HL-60/S4 treated with retinoic acid at 250 ng/mL for 4 days and 3 days (cell line): ENCODE results near the gene DNAJC15.
"Not testable (repeated sequence)": the region's sequence is repeated elsewhere in the genome, so short reads cannot be mapped to it uniquely, and the experiment has no call there.

ENCODE experiments used
- in situ Hi-C: fragments of 300-500 bp; cut with MboI; formaldehyde crosslinking; loops from 2 replicates; pipeline ENCODE4 v1.7.0; 2022; ENCODE audit warnings: low sequenced_read_pairs

DNAJC15 gene

GRCh38 chr13:43023289-43023963 is at the start of gene DNAJC15:
Gene DNAJC15, plus strand, starts transcription at chr13:43023586. Its CDS starts 41 bp downstream, at chr13:43023627.
- in situ Hi-C loops = no loop called here

GRCh38 chr13:42976066-42976465 is 47.3 kb upstream of the DNAJC15 start:
- in situ Hi-C loops = no loop called here

- in situ Hi-C loops = no loop called here
These were observed 46.1 kb upstream of the DNAJC15 start for GRCh38 chr13:42977219-42977659.

GRCh38 chr13:42981317-42981716 is 42.1 kb upstream of the DNAJC15 start:
- in situ Hi-C loops = no loop called here

- in situ Hi-C loops = no loop called here
These were observed 41.5 kb upstream of the DNAJC15 start for GRCh38 chr13:42981853-42982252.

- in situ Hi-C loops = no loop called here
These were observed 39.4 kb upstream of the DNAJC15 start for GRCh38 chr13:42984026-42984425.

- in situ Hi-C loops = no loop called here
These were observed 38.7 kb upstream of the DNAJC15 start for GRCh38 chr13:42984691-42985090.

- in situ Hi-C loops = no loop called here
These were observed 37.8 kb upstream of the DNAJC15 start for GRCh38 chr13:42985312-42986175.

- in situ Hi-C loops = no loop called here
These were observed 37.2 kb upstream of the DNAJC15 start for GRCh38 chr13:42986176-42986574.

- in situ Hi-C loops = no loop called here
These were observed 32.8 kb upstream of the DNAJC15 start for GRCh38 chr13:42990291-42991232.

- in situ Hi-C loops = not testable (repeated sequence)
These were observed 32.0 kb upstream of the DNAJC15 start for GRCh38 chr13:42991233-42991897.

- in situ Hi-C loops = no loop called here
These were observed 31.3 kb upstream of the DNAJC15 start, which contains the start of gene EPSTI1 for GRCh38 chr13:42991898-42992763. Gene EPSTI1, minus strand, starts transcription at chr13:42992241. Its CDS starts 76 bp downstream, at chr13:42992165.

GRCh38 chr13:42992764-42993122 is 30.6 kb upstream of the DNAJC15 start:
- in situ Hi-C loops = no loop called here

GRCh38 chr13:42994878-42995277 is 28.5 kb upstream of the DNAJC15 start:
- in situ Hi-C loops = no loop called here

GRCh38 chr13:42996584-42996983 is 26.8 kb upstream of the DNAJC15 start:
- in situ Hi-C loops = no loop called here

GRCh38 chr13:42997381-42997780 is 26.0 kb upstream of the DNAJC15 start:
- in situ Hi-C loops = no loop called here

- in situ Hi-C loops = no loop called here
These were observed 23.9 kb upstream of the DNAJC15 start for GRCh38 chr13:42999491-42999890.

- in situ Hi-C loops = no loop called here
These were observed 22.7 kb upstream of the DNAJC15 start for GRCh38 chr13:43000676-43001075.

GRCh38 chr13:43002021-43002420 is 21.4 kb upstream of the DNAJC15 start:
- in situ Hi-C loops = no loop called here
